ENCODE measurements around the gene MALT1. TPM values are rescaled to one million over a fixed set of nuclear protein-coding genes. Genes with fewer than 3 reads are reported as not detected.

The MALT1 gene
- total RNA-seq, 4 donors from 2014 or later = 18.5 to 45.6 (median 30.1) TPM

- DNase-seq (ENCODE audit: low spot score) (no peak), ATAC-seq (ENCODE audit: low FRiP score) (no peak)
- TF ChIP-seq CTCF (IDR thresholded peaks at IDR 0.05) = no peak
Observed at GRCh38 chr18:58662118-58662517, 9.1 kb upstream of the MALT1 start.

GRCh38 chr18:58666176-58666575 lies 5.1 kb upstream of the MALT1 start:
- no peak for ATAC-seq (ENCODE audit: low FRiP score)
- no peak for TF ChIP-seq CTCF (IDR thresholded peaks at IDR 0.05)
- no peak for DNase-seq (ENCODE audit: low spot score)

GRCh38 chr18:58668211-58668610 lies 3.1 kb upstream of the MALT1 start:
- no peak for ATAC-seq (ENCODE audit: low FRiP score)
- no peak for TF ChIP-seq CTCF (IDR thresholded peaks at IDR 0.05)

GRCh38 chr18:58668897-58669296 lies 2.4 kb upstream of the MALT1 start:
- no peak for TF ChIP-seq CTCF (IDR thresholded peaks at IDR 0.05)
- no peak for ATAC-seq (ENCODE audit: low FRiP score)
- no peak for DNase-seq (ENCODE audit: low spot score)

More at GRCh38 chr18:58668211-58668610, 3.1 kb upstream of the MALT1 start:
- no peak for DNase-seq (ENCODE audit: low spot score)

- DNase-seq (ENCODE audit: low spot score) (no peak), ATAC-seq (ENCODE audit: low FRiP score) (no peak)
- no peak for TF ChIP-seq CTCF (IDR thresholded peaks at IDR 0.05)
Observed at GRCh38 chr18:58669731-58670378, 1.4 kb upstream of the MALT1 start.

- DNase-seq (ENCODE audit: low spot score) (peak; percentile 27), ATAC-seq (ENCODE audit: low FRiP score) (no peak)
- no peak for TF ChIP-seq CTCF (IDR thresholded peaks at IDR 0.05)
Observed at GRCh38 chr18:58670404-58671110, 708 bp upstream of the MALT1 start.

Data from omental fat pad (tissue), 4 donors.